Stimulated activated naive CD8-positive, alpha-beta T cell treated with anti-CD3 and anti-CD28 coated beads, Interleukin-15, amount 100 ng/mL, for 72 hours (primary cell): ENCODE results near the gene PHF2.
A peak's percentile ranks its signal among the peaks of the same experiment; 100 is the strongest.

Experiments
- ATAC-seq: fragments of 150-1000 bp; cut with Tn5 transposase; 2 replicates; pipeline ENCODE4 v1.10.0; 2021; ENCODE audit warnings: mild to moderate bottlenecking, moderate library complexity
- DNase-seq, 2 donors: peaks; one replicate each; pipeline ENCODE4 v3.0.0; 2021 to 2022
- H3K27ac Mint-ChIP-seq, 2 donors: one replicate each; pipeline ENCODE4 v1.8.0; 2022; ENCODE audit warnings: mild to moderate bottlenecking in 2 of 2, mixed read lengths in 2 of 2, moderate library complexity in 2 of 2
- H3K27me3 Mint-ChIP-seq: one replicate; pipeline ENCODE4 v1.8.0; 2022; ENCODE audit warnings: mixed read lengths
- H3K4me1 Mint-ChIP-seq: one replicate; pipeline ENCODE4 v1.8.0; 2022; ENCODE audit warnings: mild to moderate bottlenecking, mixed read lengths
- H3K4me3 Mint-ChIP-seq, 2 donors: one replicate each; pipeline ENCODE4 v1.8.0; 2022; ENCODE audit warnings: mild to moderate bottlenecking in 2 of 2, mixed read lengths in 2 of 2, moderate library complexity in 1 of 2
- H3K9me3 Mint-ChIP-seq, 2 donors: one replicate each; pipeline ENCODE4 v1.8.0; 2022; ENCODE audit warnings: mixed read lengths in 2 of 2

PHF2 gene

GRCh38 chr9:93684161-93684765 lies 107.9 kb downstream of the PHF2 start:
- no peak overlapping the region for H3K4me3 Mint-ChIP-seq
- no peak overlapping the region for H3K27ac Mint-ChIP-seq
- H3K4me1 Mint-ChIP-seq, result peaks cover 10% of the 10 kb centered on the region
- ATAC-seq, result no peak
- peaks cover 13% of the 10 kb centered on the region for H3K27me3 Mint-ChIP-seq
- DNase-seq, result no peak
- H3K9me3 Mint-ChIP-seq, result peaks cover 0 to 7% of the 10 kb centered on the region in 2 donors

DNA sequence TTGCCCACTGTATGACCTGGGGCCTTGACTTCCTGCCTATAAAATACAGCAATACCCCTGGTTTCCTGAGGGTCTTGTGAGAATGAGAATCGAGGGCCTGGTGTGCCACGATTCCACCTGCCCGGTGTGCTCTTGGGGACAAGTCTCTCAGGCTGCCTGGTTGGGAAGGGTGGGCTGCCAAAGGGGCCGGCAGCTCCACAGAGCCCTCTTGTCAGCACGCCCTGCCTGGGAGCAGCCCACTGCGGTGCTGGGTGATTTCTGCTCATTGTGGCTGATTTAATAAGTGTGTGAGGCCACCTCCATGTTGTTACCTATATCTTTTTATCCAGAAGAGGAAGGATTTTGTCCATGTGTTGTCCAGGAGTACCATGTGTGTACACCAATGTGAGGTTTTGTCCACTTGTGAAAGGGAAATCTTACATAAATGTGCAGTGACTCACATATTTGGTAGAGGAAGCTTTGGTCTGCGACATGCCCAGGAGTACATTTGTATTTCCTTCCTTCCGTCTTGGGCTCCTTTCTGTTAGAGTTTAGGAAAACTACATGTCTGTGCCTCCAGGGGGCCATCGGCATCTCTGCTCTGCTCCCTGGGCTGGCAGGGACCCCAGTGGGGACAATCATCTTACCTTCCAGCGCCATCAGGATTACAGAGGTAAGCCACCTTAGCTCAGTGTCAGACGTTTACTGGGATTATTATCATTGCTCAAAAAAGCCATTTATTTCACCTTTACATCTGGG lies 108.6 kb downstream of the PHF2 start:
- H3K4me1 Mint-ChIP-seq, result peaks cover 10% of the 10 kb centered on the region
- ATAC-seq, result no peak
- H3K4me3 Mint-ChIP-seq, result no peak overlapping the region
- H3K27me3 Mint-ChIP-seq, result peaks cover 13% of the 10 kb centered on the region
- peaks cover 0 to 10% of the 10 kb centered on the region in 2 donors for H3K9me3 Mint-ChIP-seq
- no peak overlapping the region for H3K27ac Mint-ChIP-seq
- no peak for DNase-seq

GRCh38 chr9:93686127-93686879 lies 109.9 kb downstream of the PHF2 start:
- ATAC-seq, result no peak
- H3K9me3 Mint-ChIP-seq, result peaks cover 9 to 24% of the 10 kb centered on the region in 2 donors
- peaks cover 19% of the 10 kb centered on the region for H3K27me3 Mint-ChIP-seq
- H3K4me3 Mint-ChIP-seq, result no peak overlapping the region
- no peak for DNase-seq
- peak overlapping the region; percentile 56 to 81 for H3K27ac Mint-ChIP-seq
- peaks cover 10% of the 10 kb centered on the region for H3K4me1 Mint-ChIP-seq

- Mint-ChIP-seq H3K9me3 (peaks cover 9 to 26% of the 10 kb centered on the region in 2 donors), H3K27me3 (peaks cover 22% of the 10 kb centered on the region), H3K4me1 (peaks cover 6% of the 10 kb centered on the region), H3K27ac (no peak overlapping the region), H3K4me3 (no peak overlapping the region)
- ATAC-seq, result no peak
- no peak for DNase-seq
These were observed 110.5 kb downstream of the PHF2 start for GRCh38 chr9:93686880-93687236.

DNA sequence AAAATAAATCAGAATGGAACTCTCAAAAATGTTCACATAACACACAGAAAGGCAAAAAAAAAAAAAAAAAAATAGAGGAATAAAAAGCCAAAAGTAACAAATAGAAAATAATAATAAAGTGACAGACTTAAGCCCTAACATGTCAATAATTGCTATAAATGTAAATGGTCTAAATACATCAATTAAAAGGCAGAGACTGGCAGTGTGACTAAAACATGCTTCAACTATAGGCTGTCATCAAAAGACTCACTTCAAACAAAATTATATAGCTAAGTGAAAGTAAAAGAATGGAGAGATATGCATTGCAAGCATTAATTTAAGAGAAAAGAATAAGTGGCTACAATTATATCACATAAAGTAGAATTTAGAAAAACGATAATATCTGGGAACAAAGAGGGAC lies 114.2 kb downstream of the PHF2 start:
- Mint-ChIP-seq H3K4me1 (no peaks in the 10 kb centered on the region), H3K9me3 (peaks cover 9 to 26% of the 10 kb centered on the region in 2 donors), H3K27ac (no peak overlapping the region), H3K27me3 (peaks cover 20% of the 10 kb centered on the region), H3K4me3 (no peak overlapping the region)
- no peak for ATAC-seq
- DNase-seq, result no peak

DNA sequence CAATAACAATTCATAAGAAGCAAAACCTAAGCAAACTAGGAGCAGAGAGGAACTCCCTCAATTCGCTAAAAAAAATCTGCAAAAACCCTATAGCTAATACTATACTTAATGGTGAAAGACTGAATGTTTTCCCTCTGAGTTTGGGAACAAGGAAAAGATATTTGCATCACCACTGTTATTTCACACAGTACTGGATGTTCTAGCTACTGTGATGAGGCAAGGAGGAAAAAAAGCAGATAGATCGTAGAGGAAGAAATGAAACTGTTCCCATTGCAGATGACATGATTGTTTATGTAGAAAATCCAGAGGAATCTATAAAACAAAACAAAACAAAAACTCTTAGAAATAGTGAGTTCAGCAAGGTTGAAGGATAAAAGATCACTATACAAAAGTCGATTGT lies 116.7 kb downstream of the PHF2 start:
- DNase-seq (no peak), ATAC-seq (no peak)
- Mint-ChIP-seq H3K4me1 (no peaks in the 10 kb centered on the region), H3K27ac (no peak overlapping the region), H3K27me3 (peaks cover 8% of the 10 kb centered on the region), H3K4me3 (no peak overlapping the region), H3K9me3 (peaks cover 9 to 26% of the 10 kb centered on the region in 2 donors)

- no peak overlapping the region for H3K4me3 Mint-ChIP-seq
- H3K4me1 Mint-ChIP-seq, result no peaks in the 10 kb centered on the region
- no peaks in the 10 kb centered on the region for H3K27me3 Mint-ChIP-seq
- H3K9me3 Mint-ChIP-seq, result peaks cover 4 to 24% of the 10 kb centered on the region in 2 donors
- DNase-seq (no peak), ATAC-seq (no peak)
- no peak overlapping the region for H3K27ac Mint-ChIP-seq
These were observed 121.2 kb downstream of the PHF2 start for GRCh38 chr9:93697352-93698139.

GRCh38 chr9:93698140-93698908 lies 121.9 kb downstream of the PHF2 start:
- Mint-ChIP-seq H3K27ac (no peak overlapping the region), H3K4me1 (no peaks in the 10 kb centered on the region), H3K4me3 (no peak overlapping the region), H3K27me3 (no peaks in the 10 kb centered on the region), H3K9me3 (peaks cover 9 to 30% of the 10 kb centered on the region in 2 donors)
- no peak for DNase-seq
- no peak for ATAC-seq

- Mint-ChIP-seq H3K27me3 (no peaks in the 10 kb centered on the region), H3K4me3 (no peak overlapping the region), H3K27ac (no peak overlapping the region), H3K9me3 (peaks cover 15 to 39% of the 10 kb centered on the region in 2 donors), H3K4me1 (no peaks in the 10 kb centered on the region)
- no peak for ATAC-seq
- no peak for DNase-seq
These were observed 123.3 kb downstream of the PHF2 start for GRCh38 chr9:93699650-93700049.

DNA sequence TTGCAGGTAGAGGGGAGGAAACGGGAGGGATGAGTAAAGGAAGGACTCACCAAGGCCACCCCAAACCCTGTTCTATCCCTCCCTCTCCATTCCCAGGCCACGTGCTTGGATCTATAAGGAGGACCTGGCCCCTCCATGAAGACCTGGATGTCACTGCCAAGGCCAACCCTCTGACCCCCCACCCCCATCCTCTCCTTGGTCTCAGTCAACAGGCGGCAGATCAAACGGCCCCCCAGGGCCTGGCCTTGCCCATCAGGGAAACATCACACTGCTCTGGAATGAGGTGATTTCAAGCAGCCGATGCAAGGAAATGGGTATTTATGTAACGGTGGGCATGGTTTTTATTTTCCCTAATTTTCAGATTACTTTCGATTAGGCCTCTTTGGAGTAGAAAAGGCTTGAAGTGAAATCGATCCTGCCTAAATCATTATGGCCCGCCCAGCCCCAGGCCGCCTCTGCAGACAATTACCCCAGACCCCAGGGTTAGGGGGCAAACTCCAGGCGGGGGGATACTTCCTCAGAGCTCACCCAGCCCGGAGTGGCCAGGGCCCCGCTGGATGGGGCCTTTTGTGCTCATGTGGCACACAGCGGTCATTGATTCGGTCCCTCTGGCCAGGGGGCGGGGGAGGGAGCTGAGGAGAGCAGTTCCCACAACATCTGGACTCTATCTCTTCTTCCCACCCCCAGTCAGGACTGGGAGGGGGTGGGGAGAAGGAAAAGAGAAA lies 125.3 kb downstream of the PHF2 start:
- ATAC-seq (no peak), DNase-seq (no peak)
- Mint-ChIP-seq H3K27ac (no peak overlapping the region), H3K9me3 (peaks cover 15 to 39% of the 10 kb centered on the region in 2 donors), H3K27me3 (no peaks in the 10 kb centered on the region), H3K4me1 (no peaks in the 10 kb centered on the region), H3K4me3 (no peak overlapping the region)

DNA sequence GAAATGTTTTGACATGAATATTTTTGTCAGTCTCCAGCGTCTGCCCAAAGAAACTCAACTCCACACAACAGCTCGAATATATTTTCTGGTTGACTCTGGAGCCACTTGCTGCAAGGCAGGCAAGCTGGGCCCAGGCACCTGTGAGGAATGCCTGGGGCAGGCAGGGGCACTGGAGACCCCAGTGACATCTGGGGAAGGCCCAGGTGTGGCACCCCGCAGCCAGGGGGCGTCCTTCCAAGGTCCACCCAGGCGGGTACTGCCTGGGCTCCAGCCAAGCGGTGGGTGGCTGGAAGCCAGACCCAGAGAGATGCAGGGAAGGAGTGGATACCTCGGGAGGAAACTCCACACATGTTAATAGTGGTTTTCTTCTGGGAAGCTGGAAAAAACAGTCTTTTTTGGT lies 125.9 kb downstream of the PHF2 start:
- DNase-seq, result no peak
- ATAC-seq, result no peak
- H3K4me1 Mint-ChIP-seq, result no peaks in the 10 kb centered on the region
- peaks cover 15 to 39% of the 10 kb centered on the region in 2 donors for H3K9me3 Mint-ChIP-seq
- H3K27ac Mint-ChIP-seq, result peak overlapping the region in 1 of 2 donors; percentile 27
- H3K4me3 Mint-ChIP-seq, result no peak overlapping the region
- no peaks in the 10 kb centered on the region for H3K27me3 Mint-ChIP-seq

DNA sequence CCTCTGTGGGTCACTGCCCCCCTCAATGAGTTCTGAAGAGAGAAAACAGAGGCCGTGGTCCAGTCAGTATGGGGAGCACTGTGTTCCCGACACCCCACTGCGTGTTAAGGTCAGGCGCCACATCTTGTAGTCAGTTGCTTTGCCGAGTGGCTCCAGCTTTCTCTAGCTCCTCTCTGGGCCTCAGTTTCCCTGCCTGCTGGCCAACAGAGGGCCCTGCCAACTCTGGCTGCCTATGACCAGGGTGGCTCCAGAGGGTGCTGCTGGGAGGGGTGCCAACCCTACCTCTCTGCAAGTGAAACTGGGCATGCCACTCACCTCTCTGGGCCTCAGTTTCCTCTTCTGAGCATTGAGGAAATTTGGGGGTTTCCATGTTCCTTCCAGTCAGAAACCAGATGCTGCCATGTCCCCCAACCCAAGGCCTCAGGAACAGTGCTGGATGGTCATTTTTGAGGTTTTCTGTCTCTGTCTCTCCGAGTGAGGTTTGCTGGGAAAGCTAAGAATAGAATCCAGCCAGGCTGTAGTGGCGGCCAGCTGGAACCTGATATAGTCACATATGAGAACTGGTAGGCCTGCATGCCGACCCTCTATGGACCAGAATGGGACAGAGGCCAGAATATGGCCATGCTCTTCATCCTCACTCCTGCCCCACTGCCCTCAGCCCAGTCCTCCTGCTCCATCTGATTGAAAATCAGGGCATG lies 132.1 kb downstream of the PHF2 start:
- Mint-ChIP-seq H3K4me3 (no peak overlapping the region), H3K27ac (no peak overlapping the region), H3K9me3 (peaks cover 6 to 16% of the 10 kb centered on the region in 2 donors), H3K27me3 (no peaks in the 10 kb centered on the region), H3K4me1 (no peaks in the 10 kb centered on the region)
- ATAC-seq, result no peak
- DNase-seq, result no peak

GRCh38 chr9:93708987-93709302 lies 132.6 kb downstream of the PHF2 start:
- ATAC-seq, result no peak
- H3K27ac Mint-ChIP-seq, result no peak overlapping the region
- no peak overlapping the region for H3K4me3 Mint-ChIP-seq

More at GRCh38 chr9:93708987-93709302, 132.6 kb downstream of the PHF2 start:
- DNase-seq, result no peak
- H3K27me3 Mint-ChIP-seq, result no peaks in the 10 kb centered on the region
- H3K4me1 Mint-ChIP-seq, result no peaks in the 10 kb centered on the region
- peaks cover 4 to 14% of the 10 kb centered on the region in 2 donors for H3K9me3 Mint-ChIP-seq
